HG03064 (cell line): ENCODE results near the gene OPALIN.

Experiments used
- ATAC-seq: cut with Tn5 transposase; IDR thresholded peaks from one replicate; pipeline ENCODE4 v1.9.1; 2021; ENCODE audit warnings: low read depth; ENCODE audit not compliant: unreplicated experiment

Gene OPALIN

GRCh38 chr10:96374639-96374984 is 15.8 kb upstream of the OPALIN start:
- ATAC-seq = no peak

DNA sequence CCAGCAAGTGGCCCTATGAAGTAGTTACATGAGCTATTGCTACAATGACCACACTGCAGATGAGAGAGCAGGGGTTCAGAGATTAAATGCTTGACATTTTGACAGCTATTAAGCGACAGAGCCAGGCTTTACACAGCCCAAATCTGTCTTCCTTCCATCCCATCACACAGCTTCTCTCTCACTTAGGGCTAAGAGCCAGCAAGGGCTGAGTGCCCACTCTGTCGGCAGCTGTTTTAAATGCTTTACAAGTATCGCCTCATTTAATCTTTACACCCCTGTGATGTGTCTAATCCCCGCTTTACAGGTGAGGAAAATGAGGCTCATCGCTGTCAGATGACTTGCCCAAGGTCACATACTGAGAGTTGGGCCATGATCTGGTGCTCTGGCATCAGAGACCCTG is 15.2 kb upstream of the OPALIN start:
- no peak for ATAC-seq

DNA sequence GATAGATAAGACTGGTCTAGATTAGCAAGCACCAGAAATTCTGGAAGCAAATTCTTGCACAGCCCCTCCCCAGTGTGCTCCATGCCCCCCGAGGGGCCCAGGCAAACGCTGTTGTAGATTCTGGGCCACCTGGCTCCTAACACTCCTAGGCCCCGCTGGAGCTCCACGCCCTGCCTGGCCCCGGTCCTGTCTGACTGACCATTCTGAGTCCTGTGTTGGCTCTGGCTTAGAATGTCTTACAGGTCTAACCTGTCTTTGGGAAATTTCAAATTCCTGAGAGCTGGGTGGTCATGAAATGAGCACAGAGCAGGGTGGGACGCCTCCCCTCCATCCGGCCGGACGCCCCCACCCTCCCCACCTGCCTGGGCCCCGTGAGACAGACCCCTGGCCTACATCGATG is 12.6 kb upstream of the OPALIN start:
- no peak for ATAC-seq

DNA sequence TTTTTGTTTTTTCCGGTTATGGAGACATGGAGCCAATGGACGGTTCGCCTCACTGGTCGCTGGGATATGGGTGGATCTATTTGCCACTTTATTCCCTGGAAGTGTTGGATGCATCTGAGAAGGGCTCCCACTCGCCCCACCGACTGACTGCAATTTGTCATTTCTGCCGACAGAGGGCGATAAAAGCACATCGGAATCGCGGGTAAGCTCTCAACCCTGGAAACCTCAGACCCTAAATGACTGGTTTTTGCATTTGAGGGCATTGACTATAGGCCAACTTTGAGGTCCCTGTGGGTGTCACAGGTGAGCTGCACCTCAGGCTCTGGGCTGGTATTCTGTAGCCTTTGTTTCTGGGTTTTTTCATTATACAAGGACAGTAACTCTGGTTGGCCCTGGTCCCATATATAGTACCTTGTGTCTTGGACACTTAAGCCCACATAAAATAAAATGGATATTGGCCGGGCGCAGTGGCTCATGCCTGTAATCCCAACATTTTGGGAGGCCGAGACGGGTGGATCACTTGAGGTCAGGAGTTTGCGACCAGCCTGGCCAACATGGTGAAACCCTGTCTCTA is 11.9 kb upstream of the OPALIN start:
- no peak for ATAC-seq

DNA sequence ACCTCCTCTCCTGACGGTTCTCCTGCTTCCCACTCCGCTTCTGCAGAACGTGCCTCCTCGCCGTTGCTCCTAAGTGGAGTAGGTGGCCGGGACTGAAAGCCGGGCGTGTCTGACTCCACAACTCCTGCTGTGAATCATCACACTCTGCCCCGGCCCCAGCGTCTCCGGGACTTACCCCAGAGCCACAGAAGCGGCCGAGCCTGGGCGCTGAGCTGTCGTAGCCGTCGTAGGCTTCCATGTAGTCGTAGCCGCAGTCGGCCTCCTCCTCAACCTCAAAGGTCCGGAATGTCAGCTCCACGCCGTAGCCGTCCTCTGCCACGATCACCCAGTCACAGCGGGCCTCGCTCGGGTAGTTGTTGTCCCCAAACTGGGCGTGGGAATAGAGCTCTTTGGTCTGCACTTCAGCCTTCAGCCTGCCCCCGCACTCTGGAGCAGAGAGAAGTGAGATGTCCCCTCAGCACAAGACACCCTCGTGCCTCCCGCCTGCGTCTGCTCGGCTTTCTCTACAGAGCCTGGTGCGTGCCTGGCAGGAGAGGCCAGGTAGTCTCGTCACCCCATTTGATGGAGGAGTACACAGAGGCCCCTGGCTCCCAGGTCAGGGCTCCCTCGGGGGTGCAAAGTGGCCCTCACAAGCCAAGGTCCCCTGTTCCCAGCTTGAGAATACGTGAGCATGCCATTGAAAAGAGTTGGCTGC is 11.2 kb upstream of the OPALIN start:
- ATAC-seq = no peak

DNA sequence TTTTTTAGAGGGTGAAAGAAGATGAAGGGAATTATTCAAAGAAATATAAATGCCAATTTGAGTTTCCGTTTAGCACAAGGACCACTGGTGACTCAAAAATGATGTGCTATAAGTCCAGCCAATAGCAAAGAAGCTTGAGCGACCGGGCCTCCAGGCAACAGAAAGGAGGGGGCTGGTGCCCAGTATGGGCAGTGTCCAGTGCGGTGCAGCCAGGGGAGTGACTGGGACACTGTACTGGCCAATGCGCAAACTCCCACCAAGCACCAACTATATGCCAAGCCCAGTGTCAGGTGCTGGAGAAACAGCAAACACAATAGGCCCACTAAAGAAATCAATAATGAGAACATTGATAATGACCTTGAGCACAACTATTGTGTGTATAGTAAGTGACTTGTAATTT is 10.2 kb upstream of the OPALIN start:
- no peak for ATAC-seq

- ATAC-seq = no peak
Observed at GRCh38 chr10:96367470-96367869, 8.7 kb upstream of the OPALIN start.

DNA sequence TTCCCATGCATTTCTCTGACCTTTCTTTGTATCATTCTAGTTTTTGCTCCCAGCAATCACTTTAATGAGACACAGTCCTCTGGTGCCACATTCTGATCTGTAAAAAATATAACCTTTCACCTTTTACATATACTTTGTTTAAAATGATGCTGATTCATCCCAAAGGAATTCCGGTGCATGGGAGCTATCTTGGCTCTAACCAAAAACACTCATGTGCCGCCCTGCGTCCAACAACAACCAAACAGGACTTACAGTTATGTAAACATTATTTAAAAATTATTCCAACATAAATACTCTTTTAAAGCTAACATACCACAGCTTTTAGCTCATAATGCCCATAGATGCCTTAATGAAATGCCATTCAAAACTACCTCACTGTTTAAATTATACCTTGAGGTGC is 7.7 kb upstream of the OPALIN start:
- ATAC-seq = no peak

- no peak for ATAC-seq
Observed at GRCh38 chr10:96365571-96365970, 6.8 kb upstream of the OPALIN start.

DNA sequence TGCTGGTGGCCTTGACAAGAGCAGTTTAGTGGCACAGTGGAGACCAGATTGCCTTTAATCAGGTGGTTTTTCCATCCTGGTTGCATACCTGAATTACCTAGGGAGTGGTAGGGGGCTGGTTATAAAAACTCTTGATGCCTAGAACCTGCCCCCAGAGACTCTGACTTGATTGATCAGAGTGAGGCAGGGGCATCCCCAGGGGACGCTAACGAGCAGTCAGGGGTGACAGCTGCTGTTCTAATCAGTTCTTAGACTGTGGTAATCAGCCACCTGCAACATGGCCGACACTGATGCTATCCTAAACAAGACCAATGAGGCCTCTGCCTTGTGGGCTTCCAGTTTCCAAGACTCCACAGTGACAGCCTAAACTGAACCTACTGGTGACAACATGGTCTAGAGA is 2.0 kb upstream of the OPALIN start:
- ATAC-seq = no peak

DNA sequence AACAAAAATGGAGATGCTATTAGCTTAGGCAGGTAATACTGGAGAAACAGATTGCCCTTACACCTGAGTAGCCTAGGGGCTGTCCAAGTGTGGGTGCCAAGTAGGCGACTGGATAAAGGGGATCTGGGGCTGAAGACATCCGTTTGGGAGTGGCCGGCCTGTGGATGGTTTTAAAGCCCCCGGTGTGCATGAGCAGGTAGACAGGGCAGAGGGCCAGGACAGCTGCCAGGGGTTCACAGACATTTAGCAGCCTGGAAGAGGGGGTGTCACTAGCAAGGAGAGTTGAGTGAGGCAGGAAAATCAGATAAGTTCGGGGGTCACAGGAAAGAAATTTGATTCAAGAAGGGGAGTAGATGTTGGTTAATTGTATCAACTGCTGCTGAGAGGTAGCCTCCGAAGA is 1.5 kb upstream of the OPALIN start:
- ATAC-seq = no peak

DNA sequence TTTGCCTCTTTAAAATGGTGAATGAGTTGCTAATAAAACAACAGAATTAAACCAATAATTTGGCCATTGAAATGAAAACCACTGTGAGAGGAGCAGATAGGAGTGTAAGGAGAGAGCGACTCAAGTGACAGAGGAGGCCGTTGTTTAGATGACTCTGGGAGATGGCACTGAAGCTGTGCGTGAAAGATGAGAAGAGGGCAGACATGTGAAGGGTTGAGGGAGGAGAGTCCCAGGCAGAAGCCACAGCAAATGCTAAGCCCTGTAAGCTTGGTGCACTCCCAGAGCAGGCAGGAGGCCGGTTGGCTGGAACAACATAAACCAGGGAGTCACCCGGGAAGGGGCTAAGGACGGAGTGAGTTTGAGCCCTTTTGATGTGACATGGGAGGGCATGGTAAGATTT is 814 bp upstream of the OPALIN start:
- no peak for ATAC-seq

DNA sequence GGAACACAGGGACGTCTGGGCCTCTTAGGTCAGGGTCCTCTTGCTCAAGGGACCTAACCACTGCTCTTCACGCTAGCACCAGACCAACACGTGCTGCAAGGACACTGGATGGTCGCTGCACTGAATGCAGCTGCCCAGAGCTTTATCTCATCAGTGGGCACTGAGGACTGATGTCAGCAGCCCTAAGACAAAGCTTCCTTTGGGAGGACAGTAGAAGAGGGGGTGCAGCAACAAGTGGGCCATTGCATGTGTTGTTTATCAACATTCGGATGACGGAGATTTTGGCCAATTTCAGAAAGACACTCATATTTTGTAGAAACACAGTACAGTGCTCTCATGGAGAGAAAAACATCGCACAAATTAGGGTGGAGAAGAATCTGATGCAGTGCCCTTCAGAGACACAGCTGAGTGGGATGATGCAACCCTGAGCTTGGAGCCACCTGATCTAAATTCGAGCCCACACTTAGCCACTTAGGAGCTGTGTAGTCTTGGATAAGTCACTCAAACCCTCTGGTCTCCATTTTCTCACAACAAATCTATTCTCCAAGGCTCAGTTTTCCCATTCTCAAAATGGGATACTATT is 1.7 kb downstream of the OPALIN start:
- ATAC-seq = no peak

DNA sequence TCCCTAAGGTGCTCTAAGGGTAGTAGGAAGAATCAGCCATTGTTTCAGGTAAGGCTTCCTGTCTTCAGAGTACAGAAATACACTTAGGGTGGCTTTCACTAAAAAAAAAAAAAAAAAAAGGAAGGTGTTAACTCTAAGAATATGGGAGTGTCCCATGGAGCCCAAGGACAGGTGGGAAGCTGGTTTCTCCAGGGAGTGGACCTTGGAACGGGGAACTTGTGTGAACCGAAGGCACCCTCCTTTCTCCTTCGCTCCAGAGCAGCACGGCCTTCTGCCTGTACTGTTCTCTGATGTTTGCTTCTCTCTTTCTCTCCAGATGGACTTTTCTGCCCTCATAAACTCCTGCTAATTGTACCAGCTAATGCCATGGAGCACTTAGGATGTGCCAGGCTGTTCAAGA is 6.2 kb downstream of the OPALIN start:
- no peak for ATAC-seq

DNA sequence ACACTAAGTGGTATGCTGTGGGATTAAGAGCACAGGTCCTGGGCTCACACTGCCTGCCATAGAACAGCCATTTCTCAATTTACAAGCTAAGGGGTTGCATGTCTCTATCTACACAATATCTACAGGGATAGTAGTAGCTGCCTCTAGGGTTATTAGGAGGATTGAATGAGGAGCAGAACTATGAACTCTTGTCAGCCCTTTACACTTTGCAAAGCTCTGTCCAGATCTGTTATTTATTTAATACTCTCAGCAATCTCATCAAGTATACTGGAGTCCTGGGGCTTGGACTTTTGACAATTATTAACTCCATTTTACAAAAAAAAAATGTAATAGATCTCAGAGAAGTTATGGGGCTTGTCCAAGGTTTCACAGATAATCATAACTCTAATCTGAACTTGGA is 6.8 kb downstream of the OPALIN start:
- ATAC-seq = no peak

DNA sequence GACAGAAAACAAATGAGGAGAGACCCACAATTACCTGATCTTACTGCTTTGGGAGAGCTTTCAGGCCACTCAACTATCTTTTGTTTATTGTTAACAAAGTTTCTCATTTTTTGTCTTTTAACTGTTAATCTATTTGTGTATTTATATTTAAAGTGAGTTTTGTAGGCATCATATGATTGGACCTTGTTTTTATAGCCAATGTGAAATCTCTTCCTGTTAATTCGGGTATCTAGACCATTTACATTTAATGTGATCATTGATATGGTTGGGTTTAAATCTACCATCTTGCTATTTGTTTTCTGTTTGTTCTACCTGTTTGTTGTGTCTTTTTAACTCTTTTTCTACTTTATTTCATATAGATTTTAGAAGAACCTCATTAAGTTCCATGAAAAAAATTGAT is 12.5 kb downstream of the OPALIN start:
- no peak for ATAC-seq

- no peak for ATAC-seq
Observed at GRCh38 chr10:96345222-96345621, 13.6 kb downstream of the OPALIN start.

GRCh38 chr10:96344178-96344577 is 14.6 kb downstream of the OPALIN start:
- no peak for ATAC-seq

DNA sequence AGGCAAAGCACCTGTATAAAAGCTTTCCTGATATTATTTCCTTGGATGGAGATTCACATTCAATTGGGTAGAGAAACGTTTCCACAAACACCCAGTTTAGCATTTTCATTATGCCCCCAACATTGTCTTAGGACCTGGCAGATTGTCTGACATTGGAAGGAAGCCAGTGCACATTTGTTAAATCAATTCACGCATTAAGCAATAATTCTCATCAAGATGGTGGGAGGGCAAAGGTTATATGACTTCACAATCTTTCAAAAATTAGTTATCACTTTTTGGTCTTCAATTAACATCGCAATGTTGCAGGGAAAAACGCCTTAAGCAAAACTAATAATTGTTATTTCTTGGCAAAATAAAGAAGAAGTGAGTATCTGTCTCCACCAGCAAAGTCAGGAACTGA is 16.4 kb downstream of the OPALIN start:
- no peak for ATAC-seq

DNA sequence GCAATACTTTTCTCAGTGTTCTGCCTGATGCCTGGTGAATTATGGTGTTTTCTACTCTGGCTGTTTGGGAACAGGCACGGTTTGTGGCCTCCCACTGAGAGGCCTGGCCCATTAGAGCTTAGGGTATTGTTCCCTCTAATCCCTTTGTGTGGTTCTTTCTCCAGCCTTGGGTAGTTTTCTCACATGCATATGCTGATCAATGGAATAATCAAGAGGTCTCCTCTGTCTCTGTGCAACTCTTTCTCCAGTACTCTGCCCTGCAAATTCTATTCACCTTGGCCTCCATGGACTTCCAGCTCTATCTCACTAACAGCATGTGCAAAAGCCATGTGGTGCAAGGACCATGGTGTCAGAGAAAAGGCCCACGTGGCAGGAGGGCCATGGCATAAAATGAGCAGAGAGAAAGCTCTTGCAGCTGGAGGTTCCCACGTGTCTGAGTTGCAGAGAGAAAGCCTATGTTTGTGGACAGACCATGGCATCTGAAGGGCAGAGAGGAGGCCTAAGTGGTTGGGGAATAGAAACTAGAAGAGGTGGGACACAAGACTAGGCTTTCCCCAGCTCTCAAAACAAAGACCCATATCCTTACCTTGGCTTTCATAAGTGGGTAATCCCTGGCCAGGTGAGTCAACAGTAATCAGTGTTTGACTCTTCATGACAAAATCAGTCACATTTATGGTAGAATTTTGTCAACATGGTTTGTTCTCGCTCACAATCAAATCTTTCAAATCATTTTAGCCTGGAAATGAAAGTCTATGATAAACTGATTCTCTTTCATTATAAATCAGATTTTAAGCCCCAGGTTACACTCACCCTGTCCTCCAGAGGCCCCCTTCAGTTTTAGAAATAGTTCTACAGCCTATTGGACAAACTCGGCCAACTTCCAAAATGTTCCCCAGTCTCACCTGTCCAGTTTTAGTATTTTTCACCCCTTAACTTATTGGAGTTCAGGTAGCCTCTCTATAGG is 17.3 kb downstream of the OPALIN start:
- ATAC-seq = no peak
